Keratinocyte (primary cell): ENCODE data around the gene DOLPP1. TPM values are rescaled to one million over a fixed set of nuclear protein-coding genes. Genes with fewer than 3 reads are reported as not detected.

Experiments used
- DNase-seq: peaks from one replicate; pipeline ENCODE4 v3.0.0-alpha.2; 2011; ENCODE audit warnings: low read depth, missing footprints, low spot score
- FAIRE-seq: peaks from 2 replicates; lab custom pipeline; 2011; peaks lifted over from hg19 to GRCh38; lab: Jason Lieb, UNC
- H2AFZ ChIP-seq: 2 replicates; pipeline ENCODE4 v1.6.0; 2012; ENCODE audit warnings: low read length, control low read depth, inconsistent platforms; ENCODE audit not compliant: control insufficient read depth
- H3K27ac ChIP-seq: 2 replicates; pipeline ENCODE4 v1.5.1; 2011; ENCODE audit warnings: low read length; ENCODE audit not compliant: control insufficient read depth, insufficient read depth
- H3K27me3 ChIP-seq: 3 replicates; pipeline ENCODE4 v1.6.0; 2011; ENCODE audit warnings: low read length; ENCODE audit not compliant: control insufficient read depth, insufficient read depth; ENCODE audit errors: extremely low read depth
- H3K36me3 ChIP-seq, 2 experiments: 2 replicates in 1 of 2; 3 replicates in 1 of 2; pipeline ENCODE4 v1.5.1; 2011; ENCODE audit warnings: low read length in 2 of 2, mild to moderate bottlenecking in 1 of 2; ENCODE audit not compliant: control insufficient read depth in 2 of 2, insufficient read depth in 2 of 2; ENCODE audit errors: extremely low read depth in 1 of 2
- H3K4me1 ChIP-seq: 3 replicates; pipeline ENCODE4 v1.5.1; 2011; ENCODE audit warnings: low read length; ENCODE audit not compliant: control insufficient read depth, insufficient read depth; ENCODE audit errors: extremely low read depth
- H3K4me2 ChIP-seq: 3 replicates; pipeline ENCODE4 v1.6.0; 2011; ENCODE audit warnings: low read depth, low read length; ENCODE audit not compliant: control insufficient read depth, insufficient read depth; ENCODE audit errors: extremely low read depth
- H3K4me3 ChIP-seq, 3 experiments: fragments of 200-600 bp in 1 of 3; sonication (generic) in 1 of 3; 2 replicates in 2 of 3; 3 replicates in 1 of 3; pipeline ENCODE4 v1.5.1; 2011 to 2016; ENCODE audit warnings: low read length in 3 of 3, mild to moderate bottlenecking in 3 of 3, control low read depth in 2 of 3, inconsistent platforms in 1 of 3, low read depth in 1 of 3, mixed read lengths in 1 of 3, mixed run types in 1 of 3, moderate library complexity in 1 of 3; ENCODE audit not compliant: control insufficient read depth in 2 of 3, insufficient read depth in 2 of 3; ENCODE audit errors: extremely low read depth in 1 of 3
- H3K79me2 ChIP-seq: 2 replicates; pipeline ENCODE4 v1.6.0; 2012; ENCODE audit warnings: low read length; ENCODE audit not compliant: control insufficient read depth, insufficient read depth
- H3K9ac ChIP-seq: 3 replicates; pipeline ENCODE4 v1.6.0; 2011; ENCODE audit warnings: low read length; ENCODE audit not compliant: control insufficient read depth, insufficient read depth; ENCODE audit errors: extremely low read depth
- H3K9me1 ChIP-seq: 3 replicates; pipeline ENCODE4 v1.6.0; 2011; ENCODE audit warnings: low read length; ENCODE audit not compliant: control insufficient read depth, insufficient read depth; ENCODE audit errors: extremely low read depth
- H3K9me3 ChIP-seq: 2 replicates; pipeline ENCODE4 v1.5.1; 2012; ENCODE audit warnings: low read depth, low read length; ENCODE audit not compliant: control insufficient read depth
- H4K20me1 ChIP-seq: 3 replicates; pipeline ENCODE4 v1.6.0; 2011; ENCODE audit warnings: low read length; ENCODE audit not compliant: control insufficient read depth, insufficient read depth; ENCODE audit errors: extremely low read depth
- EZH2 ChIP-seq: IDR thresholded peaks from one replicate; pipeline ENCODE4 v1.6.1; 2012; ENCODE audit warnings: inconsistent platforms, mild to moderate bottlenecking, low read length, moderate library complexity
- dilution Hi-C: fragments of 300-500 bp; cut with MboI; formaldehyde crosslinking; loops from one replicate; pipeline ENCODE4 v1.7.0; 2020; ENCODE audit warnings: low sequenced_read_pairs; ENCODE audit not compliant: extremely low pct_ligation_motif_present
- polyA plus RNA-seq, 5 experiments: library from polyadenylated mRNA; depleted of rRNA in 3 of 5; stranded (reverse) in 3 of 5; stranded (forward) in 1 of 5; unstranded in 1 of 5; fragments of >200 nt; gene quantifications; 1 replicate in 1 of 5; 2 replicates in 3 of 5; 3 replicates in 1 of 5; pipeline versions ENCODE4 v1.2.1 to v1.2.3, GENCODE V29; 2011 to 2012; ENCODE audit warnings: missing spikeins in 2 of 5, low read depth in 1 of 5, low replicate concordance in 1 of 5
- TF ChIP-seq, protein P1 (sequence below), 3 experiments: IDR thresholded peaks in 1 of 3; conservative IDR thresholded peaks in 1 of 3; optimal IDR thresholded peaks in 1 of 3; 2 replicates in 2 of 3; 3 replicates in 1 of 3; pipeline versions ENCODE3 to v1.5.1; 2011; ENCODE audit warnings: low read length in 3 of 3, mild to moderate bottlenecking in 3 of 3, moderate library complexity in 2 of 3, control low read depth in 1 of 3, inconsistent platforms in 1 of 3; ENCODE audit not compliant: insufficient read depth in 2 of 3; ENCODE audit errors: extremely low read depth in 1 of 3

DOLPP1 gene
- polyA plus RNA-seq, 1 donor (not counting 4 experiments of a cell fraction or from before 2014, with no cell fraction given), result 14.2 TPM

DNA sequence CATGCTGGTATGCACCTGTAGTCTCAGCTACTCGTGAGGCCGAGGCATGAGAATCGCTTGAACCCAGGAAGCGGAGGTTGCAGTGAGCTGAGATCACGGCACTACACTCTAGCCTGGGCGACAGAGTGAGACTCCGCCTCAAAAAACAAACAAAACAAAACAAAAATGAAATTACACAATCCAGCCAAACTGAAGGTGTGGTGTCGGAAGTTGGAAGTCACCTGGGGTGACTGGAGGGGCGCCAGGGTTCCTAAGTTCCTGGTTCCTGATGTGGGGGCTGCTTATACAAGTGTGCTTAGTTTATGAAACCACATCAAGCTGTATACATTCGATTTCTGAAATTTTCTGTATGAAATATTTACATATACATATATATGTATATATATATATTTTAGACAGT lies 3.7 kb upstream of the DOLPP1 start:
- Histone ChIP-seq H3K4me1 (peaks cover 13% of the 10 kb centered on the region), H3K9me3 (no peaks in the 10 kb centered on the region), H3K4me3 (no peak overlapping the region), H3K9ac (no peak overlapping the region), H2AFZ (no peak overlapping the region), H3K27me3 (no peaks in the 10 kb centered on the region), H3K27ac (no peak overlapping the region), H3K79me2 (peaks cover 9% of the 10 kb centered on the region), H3K4me2 (no peak overlapping the region), H4K20me1 (no peaks in the 10 kb centered on the region), H3K9me1 (no peaks in the 10 kb centered on the region), H3K36me3 (no peaks in the 10 kb centered on the region)
- TF ChIP-seq, protein P1, sequence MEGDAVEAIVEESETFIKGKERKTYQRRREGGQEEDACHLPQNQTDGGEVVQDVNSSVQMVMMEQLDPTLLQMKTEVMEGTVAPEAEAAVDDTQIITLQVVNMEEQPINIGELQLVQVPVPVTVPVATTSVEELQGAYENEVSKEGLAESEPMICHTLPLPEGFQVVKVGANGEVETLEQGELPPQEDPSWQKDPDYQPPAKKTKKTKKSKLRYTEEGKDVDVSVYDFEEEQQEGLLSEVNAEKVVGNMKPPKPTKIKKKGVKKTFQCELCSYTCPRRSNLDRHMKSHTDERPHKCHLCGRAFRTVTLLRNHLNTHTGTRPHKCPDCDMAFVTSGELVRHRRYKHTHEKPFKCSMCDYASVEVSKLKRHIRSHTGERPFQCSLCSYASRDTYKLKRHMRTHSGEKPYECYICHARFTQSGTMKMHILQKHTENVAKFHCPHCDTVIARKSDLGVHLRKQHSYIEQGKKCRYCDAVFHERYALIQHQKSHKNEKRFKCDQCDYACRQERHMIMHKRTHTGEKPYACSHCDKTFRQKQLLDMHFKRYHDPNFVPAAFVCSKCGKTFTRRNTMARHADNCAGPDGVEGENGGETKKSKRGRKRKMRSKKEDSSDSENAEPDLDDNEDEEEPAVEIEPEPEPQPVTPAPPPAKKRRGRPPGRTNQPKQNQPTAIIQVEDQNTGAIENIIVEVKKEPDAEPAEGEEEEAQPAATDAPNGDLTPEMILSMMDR (optimal IDR thresholded peaks at IDR 0.05 in 1 of 3, IDR thresholded peaks at IDR 0.05 in 1 of 3, conservative IDR thresholded peaks at IDR 0.05 in 1 of 3; ENCODE audit: extremely low read depth in 1 of 3, insufficient read depth in 2 of 3, low read length in 3 of 3), result no peak
- no peak for TF ChIP-seq EZH2
- dilution Hi-C loops, result no loop called here
- DNase-seq (no peak), FAIRE-seq (no peak)

DNA sequence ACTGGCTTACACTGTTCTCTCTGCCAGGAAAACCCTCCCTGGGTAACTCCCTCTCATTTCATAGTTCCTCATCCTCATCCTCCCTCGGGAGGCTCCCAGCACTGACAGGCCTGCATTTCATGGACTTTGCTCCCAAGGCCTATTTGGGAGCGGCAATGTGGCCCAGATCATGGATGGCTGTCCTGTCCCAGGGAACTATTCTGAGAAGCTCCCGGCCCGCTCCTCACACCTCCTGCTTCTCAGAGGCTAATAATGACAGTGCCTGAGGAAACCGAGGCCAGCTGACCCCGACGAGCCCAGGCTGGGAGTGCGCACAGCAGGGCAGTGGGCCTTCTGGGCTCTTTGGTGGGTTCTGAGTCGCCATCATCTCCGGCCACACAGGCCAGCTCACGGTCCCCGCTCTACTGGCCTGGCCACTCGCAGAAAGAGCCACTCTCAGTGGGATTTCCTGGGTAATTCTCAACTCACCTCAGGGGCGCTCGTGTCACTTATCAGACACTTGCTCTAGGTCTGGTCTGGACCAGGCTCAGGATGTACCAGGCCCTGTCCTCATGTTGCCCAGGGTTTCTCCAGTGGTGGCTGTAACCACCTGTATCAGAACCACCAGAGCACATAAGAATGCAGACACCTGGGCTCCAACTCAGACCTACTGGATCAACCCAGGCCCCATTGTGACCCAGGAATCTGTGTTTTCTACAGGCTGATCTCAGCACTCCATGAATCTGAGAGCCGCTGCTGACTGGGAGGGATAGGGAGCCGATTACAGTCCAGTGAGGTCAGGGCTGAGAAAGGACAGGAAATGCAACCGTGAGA lies 2.0 kb upstream of the DOLPP1 start:
- FAIRE-seq (no peak), DNase-seq (no peak)
- H3K9me3 ChIP-seq, result no peaks in the 10 kb centered on the region
- H3K4me2 ChIP-seq, result no peak overlapping the region
- no peak overlapping the region for H3K4me3 ChIP-seq
- peaks cover 0 to 2% of the 10 kb centered on the region in 2 experiments for H3K36me3 ChIP-seq
- no peaks in the 10 kb centered on the region for H3K9me1 ChIP-seq
- H3K27ac ChIP-seq, result no peak overlapping the region
- H3K9ac ChIP-seq, result no peak overlapping the region
- no peak overlapping the region for H2AFZ ChIP-seq
- peaks cover 14% of the 10 kb centered on the region for H3K4me1 ChIP-seq
- H3K27me3 ChIP-seq, result no peaks in the 10 kb centered on the region
- no peak for TF ChIP-seq EZH2
- TF ChIP-seq, protein P1 (optimal IDR thresholded peaks at IDR 0.05 in 1 of 3, IDR thresholded peaks at IDR 0.05 in 1 of 3, conservative IDR thresholded peaks at IDR 0.05 in 1 of 3; ENCODE audit: extremely low read depth in 1 of 3, insufficient read depth in 2 of 3, low read length in 3 of 3), result no peak
- H4K20me1 ChIP-seq, result no peaks in the 10 kb centered on the region
- dilution Hi-C loops, result no loop called here
- H3K79me2 ChIP-seq, result peaks cover 26% of the 10 kb centered on the region
